ENCODE data around the gene KCNQ1.

The KCNQ1 gene

GRCh38 chr11:2847561-2847960, 402.8 kb downstream of the KCNQ1 start:
- DNase-seq, result no peak

DNA sequence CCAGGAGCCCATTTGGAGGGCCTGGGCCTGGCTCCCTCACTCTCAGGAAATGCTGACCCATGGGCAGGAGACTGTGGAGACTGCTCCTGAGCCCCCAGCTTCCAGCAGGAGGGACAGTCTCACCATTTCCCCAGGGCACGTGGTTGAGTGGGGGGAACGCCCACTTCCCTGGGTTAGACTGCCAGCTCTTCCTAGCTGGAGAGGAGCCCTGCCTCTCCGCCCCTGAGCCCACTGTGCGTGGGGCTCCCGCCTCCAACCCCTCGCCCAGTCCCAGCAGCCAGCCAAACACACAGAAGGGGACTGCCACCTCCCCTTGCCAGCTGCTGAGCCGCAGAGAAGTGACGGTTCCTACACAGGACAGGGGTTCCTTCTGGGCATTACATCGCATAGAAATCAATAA, 403.7 kb downstream of the KCNQ1 start:
- no peak for DNase-seq

DNA sequence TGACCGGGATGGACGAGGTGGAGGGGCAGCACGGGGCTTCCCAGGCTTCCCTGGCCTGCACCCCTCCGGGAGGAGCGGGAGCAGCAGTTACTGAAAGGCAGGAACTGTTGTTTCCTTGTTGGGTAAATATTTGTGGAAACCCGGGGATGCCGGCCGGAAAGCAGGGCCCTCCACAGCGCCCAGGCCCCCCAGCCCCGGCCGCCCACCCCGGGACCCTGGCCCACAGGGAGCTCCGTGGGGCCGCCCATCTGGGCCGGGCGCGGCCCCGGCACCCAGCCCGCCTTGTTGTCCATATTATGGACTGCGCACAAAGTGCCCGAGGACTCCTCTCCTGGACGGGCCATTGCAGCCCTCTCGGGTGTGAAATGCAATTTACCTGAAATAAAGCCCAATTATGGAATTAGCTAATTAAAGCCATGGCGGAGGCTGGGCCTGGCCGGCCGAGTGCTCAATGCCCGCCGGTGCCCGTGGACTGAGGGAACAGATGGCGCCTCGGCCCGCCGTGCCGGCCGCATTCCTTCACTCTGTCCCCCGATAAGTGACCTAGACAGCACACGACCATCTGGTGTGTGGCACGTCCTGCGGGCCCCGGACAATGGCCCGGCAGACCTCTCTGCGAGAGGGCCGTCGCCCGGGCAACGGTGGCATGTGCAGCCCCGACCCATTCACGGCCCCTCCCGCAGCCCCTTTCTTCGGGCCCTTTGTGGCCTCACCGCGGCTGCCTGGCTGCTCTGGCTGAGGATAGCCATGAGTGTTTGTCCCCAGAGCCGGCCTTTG, 405.4 kb downstream of the KCNQ1 start:
- no peak for DNase-seq

DNA sequence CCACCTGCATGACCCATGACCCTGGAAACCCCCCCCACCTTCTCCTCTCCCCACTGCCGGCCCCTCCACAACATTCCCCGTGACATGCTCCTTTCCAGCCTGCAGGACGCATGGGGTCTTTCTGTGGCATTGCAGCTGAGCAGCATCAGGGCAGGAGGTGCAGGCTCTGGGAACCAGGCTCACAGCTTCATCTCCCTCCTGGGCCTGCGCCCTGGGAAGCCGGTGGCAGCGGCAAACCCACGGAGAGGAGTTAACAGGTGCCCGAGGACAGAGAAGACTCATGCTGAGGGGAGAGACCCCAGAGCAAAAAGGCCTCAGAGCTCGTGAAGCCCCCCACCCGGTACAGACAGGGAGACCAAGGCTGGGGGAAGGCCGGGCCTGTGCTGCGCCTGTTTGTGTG, 408.6 kb downstream of the KCNQ1 start:
- no peak for DNase-seq

GRCh38 chr11:2853997-2854560, 409.3 kb downstream of the KCNQ1 start:
- no peak for DNase-seq

- no peak for DNase-seq
These were observed 410.4 kb downstream of the KCNQ1 start for GRCh38 chr11:2855162-2855561.

GRCh38 chr11:2857276-2857675, 412.5 kb downstream of the KCNQ1 start:
- DNase-seq, result no peak

DNA sequence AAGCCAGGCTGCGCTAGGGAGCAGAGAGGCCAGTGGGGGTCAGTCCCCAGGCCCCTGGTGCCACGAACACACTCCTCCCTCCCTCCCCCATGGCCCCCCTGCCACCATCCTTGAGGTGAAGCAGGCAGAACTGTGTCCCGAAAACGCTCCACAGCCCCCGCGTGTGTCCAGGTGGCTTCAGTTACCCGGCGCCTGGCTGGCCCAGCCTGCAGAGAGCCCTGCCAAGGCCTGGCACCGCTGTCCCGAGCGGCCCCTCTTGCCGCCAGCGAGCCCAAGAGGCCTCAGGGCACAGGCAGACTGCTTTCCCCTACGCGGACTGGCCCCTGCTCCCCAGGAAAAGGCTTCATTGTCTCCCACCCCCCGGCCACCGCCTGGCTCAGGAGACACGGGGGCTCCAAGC, 413.1 kb downstream of the KCNQ1 start:
- no peak for DNase-seq

- DNase-seq, result no peak
These were observed 414.3 kb downstream of the KCNQ1 start for GRCh38 chr11:2858995-2859698.

GRCh38 chr11:2859699-2860037, 414.9 kb downstream of the KCNQ1 start:
- DNase-seq, result no peak

GRCh38 chr11:2860636-2861035, 415.8 kb downstream of the KCNQ1 start:
- no peak for DNase-seq

DNA sequence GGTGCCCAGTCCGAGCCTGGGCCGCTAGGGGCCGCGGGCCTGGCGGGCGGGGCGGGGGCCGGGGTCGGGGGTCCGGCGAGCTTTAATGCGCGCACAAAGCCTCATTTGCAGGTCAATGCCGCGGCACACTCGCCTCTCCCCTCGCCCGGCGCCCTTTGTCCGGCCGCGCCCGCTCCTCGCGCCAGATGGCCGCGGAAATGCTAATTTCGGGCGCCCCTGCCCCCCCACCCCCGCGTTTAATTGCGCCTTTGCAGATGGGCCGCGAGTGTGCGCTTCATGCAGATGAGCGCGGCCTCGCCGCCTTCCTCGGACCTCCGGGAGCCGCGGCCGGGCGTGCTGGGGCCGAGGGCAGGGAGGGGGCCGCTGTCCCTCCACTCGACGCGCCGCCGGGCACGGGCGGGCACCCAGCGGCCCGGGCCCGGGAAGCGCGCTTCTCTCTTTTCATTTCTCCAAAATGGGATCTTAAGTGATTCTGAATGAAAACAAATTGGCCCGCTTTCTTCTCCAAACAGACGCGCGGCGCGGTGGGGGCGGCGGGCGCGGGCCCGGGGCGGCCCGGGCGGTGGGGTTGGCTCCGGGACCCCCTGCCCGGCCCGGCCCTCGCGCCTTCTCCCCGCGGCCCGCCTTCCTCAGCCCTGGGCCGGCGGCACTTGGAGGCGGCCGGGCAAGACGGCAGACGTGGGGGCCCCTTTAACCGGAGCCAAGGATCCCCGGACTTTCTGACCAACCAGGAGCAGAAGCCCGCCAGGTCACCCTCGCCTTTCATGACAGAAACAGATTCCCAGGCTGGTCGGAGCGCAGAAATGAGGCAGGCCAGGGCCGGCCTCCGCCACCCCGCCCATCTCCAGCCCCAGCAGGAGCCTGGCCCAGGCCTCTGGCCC, 417.8 kb downstream of the KCNQ1 start:
- DNase-seq, result no peak

- DNase-seq, result no peak
These were observed 418.4 kb downstream of the KCNQ1 start for GRCh38 chr11:2863276-2863618.

- DNase-seq, result no peak
These were observed 420.1 kb downstream of the KCNQ1 start for GRCh38 chr11:2864901-2865300.

DNA sequence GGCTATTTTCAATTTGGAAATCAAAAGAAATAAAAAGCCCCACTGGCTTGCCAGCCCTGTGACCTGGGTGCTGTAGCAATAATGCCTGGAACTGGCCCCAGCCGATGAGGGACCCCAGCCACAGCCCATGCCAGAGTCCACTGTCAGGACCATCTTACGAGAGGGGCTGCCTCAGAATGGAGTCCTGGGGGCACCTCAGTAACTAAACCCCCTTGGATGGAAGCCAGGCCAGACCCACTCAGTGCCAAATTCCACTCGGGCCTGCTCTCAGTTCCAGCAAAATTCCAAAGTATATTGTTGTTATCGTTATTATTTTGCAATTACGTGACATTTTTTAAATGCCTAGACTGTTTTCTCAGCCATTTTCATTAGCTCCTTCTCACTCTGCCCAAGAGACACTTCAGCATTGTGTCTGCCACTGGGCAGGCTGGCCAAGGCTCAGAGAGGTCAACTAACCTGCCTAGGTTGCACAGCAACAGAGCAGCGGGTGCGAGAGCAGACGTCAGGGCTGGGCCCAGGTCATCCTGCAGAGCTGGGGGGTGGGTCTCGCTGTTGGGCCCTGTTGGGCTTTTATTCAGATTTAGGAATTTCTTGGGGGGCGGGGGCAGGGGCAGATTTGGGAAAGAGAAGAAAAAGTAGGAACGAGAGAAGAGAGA, 421.2 kb downstream of the KCNQ1 start:
- no peak for DNase-seq

DNA sequence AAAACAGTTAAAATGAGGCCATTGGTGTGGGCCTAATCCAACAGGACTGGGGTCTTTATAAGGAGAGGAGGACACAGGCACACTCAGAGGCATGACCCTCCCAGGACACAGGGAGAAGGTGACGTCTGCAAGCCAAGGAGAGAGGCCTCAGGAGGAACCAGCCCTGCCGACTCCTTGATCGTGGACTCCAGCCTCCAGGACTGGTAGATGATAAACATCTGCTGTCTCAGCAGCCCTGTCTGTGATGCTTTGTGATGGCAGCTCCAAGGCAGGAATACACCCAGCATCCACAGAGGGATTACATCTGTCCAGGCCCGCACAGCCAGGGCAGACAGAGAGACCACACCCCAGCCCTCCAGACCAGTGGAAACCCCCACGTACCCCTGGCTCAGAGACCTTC, 422.3 kb downstream of the KCNQ1 start:
- no peak for DNase-seq

DNA sequence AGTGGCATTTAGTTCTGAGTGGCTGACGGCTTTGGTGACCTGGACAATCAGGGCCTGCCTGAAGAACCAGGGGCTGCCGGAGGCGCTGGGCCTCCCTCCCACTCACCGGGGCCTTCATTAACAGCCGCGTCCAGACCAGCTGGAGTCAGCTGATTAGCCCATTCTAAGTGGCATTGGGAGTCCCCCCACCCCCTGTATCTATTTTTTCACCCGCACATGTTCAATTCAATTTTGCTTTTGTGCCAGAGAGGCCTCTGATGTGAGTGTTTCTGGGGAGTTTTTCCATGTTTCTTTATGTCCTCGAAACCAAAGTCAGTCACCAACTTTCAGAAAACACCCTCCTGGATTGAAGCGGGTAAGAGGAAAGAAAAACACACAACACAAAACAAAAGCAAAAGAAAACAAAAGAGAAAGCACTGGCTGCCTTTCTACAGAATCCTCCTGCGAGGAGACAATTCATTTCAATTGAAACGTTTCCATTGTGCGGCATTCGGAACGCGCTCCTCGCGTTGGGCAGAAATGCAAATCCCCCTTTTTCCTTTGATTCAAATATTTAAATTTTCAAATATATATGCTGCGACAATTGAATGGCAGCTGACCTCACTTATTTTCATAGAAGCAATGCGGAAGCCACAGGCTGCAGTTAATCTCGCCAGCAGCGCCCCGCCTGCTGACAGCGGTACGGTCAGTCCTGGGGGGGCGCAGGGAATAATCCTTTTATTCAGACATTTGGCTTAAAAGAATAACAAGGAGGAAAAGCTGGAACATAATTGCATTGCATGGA, 423.1 kb downstream of the KCNQ1 start:
- DNase-seq, result no peak

DNA sequence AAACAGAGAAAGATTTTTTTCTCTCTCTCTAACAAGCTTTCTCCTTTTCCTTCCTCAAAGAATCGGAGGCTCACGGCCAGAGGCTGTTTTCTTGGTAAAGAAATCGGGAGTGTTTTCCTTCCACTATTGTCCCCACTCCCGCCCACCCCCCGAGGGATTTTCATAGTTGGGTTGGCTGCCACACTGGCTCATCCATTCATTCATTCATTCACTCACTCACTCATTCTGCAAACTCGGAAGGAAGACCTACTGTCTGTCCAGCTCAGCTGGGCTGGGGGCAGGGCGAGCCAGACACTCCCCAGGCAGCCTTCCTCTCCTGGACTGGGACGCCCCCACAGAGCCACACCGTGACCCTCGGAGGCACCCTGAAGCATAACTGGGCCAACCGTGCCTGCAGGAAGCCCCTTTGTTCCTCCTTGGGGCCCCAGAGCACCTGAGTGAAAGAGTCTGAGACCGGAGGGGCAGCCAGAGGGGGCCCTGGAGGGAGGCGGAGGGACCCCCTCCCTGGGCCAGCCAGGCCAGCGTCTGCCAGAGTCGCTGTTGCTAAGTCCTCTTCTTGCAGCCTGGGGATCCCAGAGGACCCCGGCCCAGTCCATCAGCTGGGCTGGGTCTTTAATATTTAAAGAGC, 423.8 kb downstream of the KCNQ1 start:
- no peak for DNase-seq

DNA sequence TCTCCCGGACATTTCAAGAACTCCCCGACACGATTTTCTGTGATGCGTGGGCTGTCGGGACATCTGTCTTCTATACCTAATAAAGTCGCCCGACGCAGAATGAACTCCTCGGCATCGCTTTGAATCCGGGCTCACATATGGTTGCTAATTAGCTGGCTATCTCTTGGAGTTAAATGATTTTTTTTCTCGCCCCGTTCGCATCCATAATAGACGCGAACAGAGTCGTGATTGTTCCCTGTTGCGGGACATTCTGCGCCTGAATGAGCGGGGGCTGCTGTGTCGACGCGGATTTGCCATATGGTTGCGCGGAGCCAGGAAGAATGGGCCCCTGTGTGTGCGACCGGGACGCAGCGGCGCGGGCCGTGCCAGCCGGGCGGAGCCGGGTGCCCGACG, 424.3 kb downstream of the KCNQ1 start:
- no peak for DNase-seq

DNA sequence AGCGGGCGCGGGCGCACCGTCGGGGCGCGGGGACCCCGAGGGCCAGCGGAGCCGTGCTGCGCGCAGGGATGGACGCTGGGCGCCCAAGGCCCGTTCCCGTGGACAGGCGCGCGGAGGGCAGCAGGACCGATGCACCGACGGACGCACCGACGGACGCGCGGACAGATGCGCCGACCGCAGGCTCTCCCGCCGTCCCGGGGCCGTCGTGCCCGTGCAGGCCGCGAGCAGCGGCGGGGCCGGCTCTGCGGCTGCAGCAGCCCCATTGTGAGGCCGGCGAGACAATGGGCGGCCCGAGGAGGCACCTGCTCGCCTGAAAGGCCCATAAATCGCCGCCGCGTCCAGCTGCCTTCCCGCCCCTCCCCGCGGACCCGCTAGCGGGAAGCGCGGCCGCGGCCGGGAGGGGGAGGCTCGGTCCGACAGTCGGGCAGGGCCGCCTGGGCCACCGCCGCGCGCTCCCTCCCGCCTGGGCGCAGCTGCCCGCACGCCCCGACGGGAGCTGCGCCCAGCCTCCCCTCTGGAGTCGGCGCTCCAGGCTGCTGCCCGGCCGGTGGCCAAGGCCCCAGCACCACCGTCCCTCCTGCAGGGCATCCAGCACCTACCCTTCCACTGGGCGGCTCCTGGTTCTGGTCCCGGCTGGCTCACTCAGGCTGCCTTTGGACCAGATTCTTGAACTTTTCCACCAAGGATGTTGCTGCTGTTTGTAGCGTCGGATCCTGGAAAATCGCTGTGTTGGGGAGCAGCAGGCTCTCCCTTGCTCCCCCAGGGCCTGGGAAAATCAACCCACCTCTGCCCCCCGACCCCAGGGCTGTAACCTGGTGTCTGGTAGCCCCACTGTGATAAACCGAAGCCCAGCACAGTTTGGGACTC, 425.0 kb downstream of the KCNQ1 start:
- DNase-seq, result no peak

- no peak for DNase-seq
These were observed 425.7 kb downstream of the KCNQ1 start for GRCh38 chr11:2870460-2870859.

Measured in activated CD8-positive, alpha-beta memory T cell treated with anti-CD3 and anti-CD28 coated beads, Interleukin-2, amount 50 U/mL, for 48 hours (primary cell).